NCI-H2171 treated with DMSO at 0.1 percent for 48 hours (cell line): ENCODE measurements around the gene CLIC5.

Experiments used
- DNase-seq: peaks from one replicate; lab custom pipeline; 2025; lab: John Stamatoyannopoulos, UW

The CLIC5 gene

GRCh38 chr6:45838451-45838850, 177.2 kb downstream of the CLIC5 start:
- DNase-seq, result no peak

- no peak for DNase-seq
Observed at GRCh38 chr6:45837541-45838200, 178.0 kb downstream of the CLIC5 start.

- no peak for DNase-seq
Observed at GRCh38 chr6:45836984-45837383, 178.7 kb downstream of the CLIC5 start.

GRCh38 chr6:45836438-45836824, 179.2 kb downstream of the CLIC5 start:
- DNase-seq, result no peak

GRCh38 chr6:45835721-45836437, 179.8 kb downstream of the CLIC5 start:
- no peak for DNase-seq

- DNase-seq, result no peak
Observed at GRCh38 chr6:45832063-45832462, 183.6 kb downstream of the CLIC5 start.
